Skeletal muscle tissue (tissue), 4 donors: ENCODE data around the gene PGAM5. TPM values are rescaled to one million over a fixed set of nuclear protein-coding genes. Genes with fewer than 3 reads are reported as not detected.

Source experiments
- H3K27ac ChIP-seq: one replicate; pipeline ENCODE4 v1.7.0; 2013; ENCODE audit warnings: mild to moderate bottlenecking, low read depth, low read length, inconsistent platforms
- H3K27me3 ChIP-seq, 3 donors: one replicate each; pipeline ENCODE4 v1.7.0; 2013; ENCODE audit warnings: low read length in 3 of 3; ENCODE audit not compliant: control insufficient read depth in 3 of 3, insufficient read depth in 3 of 3
- H3K36me3 ChIP-seq, 3 donors: one replicate each; pipeline ENCODE4 v1.7.0; 2013; ENCODE audit warnings: low read length in 3 of 3; ENCODE audit not compliant: control insufficient read depth in 3 of 3, insufficient read depth in 3 of 3
- H3K4me1 ChIP-seq, 3 donors: one replicate each; pipeline ENCODE4 v1.7.0; 2013; ENCODE audit warnings: low read length in 3 of 3, mild to moderate bottlenecking in 3 of 3; ENCODE audit not compliant: control insufficient read depth in 3 of 3, insufficient read depth in 3 of 3
- H3K4me3 ChIP-seq, 3 donors: one replicate each; pipeline ENCODE4 v1.7.0; 2013; ENCODE audit warnings: low read length in 3 of 3
- H3K9ac ChIP-seq, 3 donors: one replicate each; pipeline ENCODE4 v1.7.0; 2013; ENCODE audit warnings: low read length in 3 of 3, mild to moderate bottlenecking in 3 of 3, moderate library complexity in 2 of 3, low read depth in 1 of 3
- H3K9me3 ChIP-seq, 3 donors: one replicate each; pipeline ENCODE4 v1.7.0; 2013; ENCODE audit warnings: low read length in 3 of 3; ENCODE audit not compliant: control insufficient read depth in 3 of 3
- total RNA-seq: library from RNA; depleted of rRNA; stranded (reverse); fragments of >200 nt; gene quantifications from one replicate; pipeline ENCODE4 v1.2.3, GENCODE V29; 2014
- donor health status: Osteomylitis.

PGAM5 gene
- total RNA-seq, 1 donor from 2014 or later = 16.7 TPM

GRCh38 chr12:132703641-132704040 is 7.0 kb upstream of the PGAM5 start:
- Histone ChIP-seq H3K27me3 (no peaks in the 10 kb centered on the region), H3K4me3 (no peak overlapping the region), H3K36me3 (peaks cover 13 to 24% (median 24%) of the 10 kb centered on the region in 3 donors), H3K27ac (no peak overlapping the region), H3K4me1 (no peaks in the 10 kb centered on the region), H3K9me3 (no peaks in the 10 kb centered on the region), H3K9ac (no peak overlapping the region)

DNA sequence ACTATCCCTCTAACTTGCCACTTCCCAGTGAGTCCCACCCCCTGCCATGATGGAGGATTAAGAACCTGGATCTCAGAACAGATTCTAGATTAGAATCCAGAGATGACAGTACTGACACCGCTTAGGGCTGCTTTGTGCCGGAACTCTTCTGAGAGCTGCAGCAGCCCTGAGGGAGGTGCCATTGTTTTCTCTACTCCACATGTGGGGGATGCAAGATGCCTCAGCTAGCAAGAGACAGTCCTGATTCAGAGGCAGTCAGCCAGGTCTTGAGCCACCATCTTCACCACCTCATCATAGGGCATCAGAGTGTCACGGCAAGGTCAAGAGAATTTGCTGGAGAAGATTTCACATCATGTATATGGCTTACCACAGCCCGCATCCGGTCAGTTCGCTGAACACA is 3.4 kb upstream of the PGAM5 start:
- no peak overlapping the region for H3K27ac ChIP-seq
- peaks cover 8 to 16% (median 13%) of the 10 kb centered on the region in 3 donors for H3K36me3 ChIP-seq
- H3K27me3 ChIP-seq = no peaks in the 10 kb centered on the region
- H3K4me3 ChIP-seq = no peak overlapping the region
- no peaks in the 10 kb centered on the region for H3K9me3 ChIP-seq
- H3K4me1 ChIP-seq = peaks cover 10 to 15% (median 11%) of the 10 kb centered on the region in 3 donors
- H3K9ac ChIP-seq = no peak overlapping the region

DNA sequence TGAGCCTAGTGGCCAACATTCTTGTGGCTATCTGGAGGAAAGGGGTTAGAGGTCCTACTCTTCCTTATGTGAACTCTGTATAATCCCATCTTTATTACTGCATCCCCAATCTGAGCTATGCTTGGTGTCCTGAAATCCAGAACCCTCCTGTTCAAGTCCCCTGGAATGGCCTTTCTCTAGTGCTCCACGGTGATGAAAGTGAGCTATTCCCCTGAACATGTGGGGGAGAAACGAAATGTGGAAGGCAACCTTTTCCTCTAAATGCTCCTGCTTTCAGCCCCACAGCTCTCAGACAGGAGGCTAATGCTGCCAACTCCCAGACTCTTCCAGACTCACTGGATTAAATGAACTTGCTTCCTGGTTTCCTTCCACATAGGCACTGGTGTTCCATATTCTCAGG is 2.5 kb upstream of the PGAM5 start:
- no peaks in the 10 kb centered on the region for H3K9me3 ChIP-seq
- H3K27ac ChIP-seq = no peak overlapping the region
- H3K27me3 ChIP-seq = no peaks in the 10 kb centered on the region
- H3K4me1 ChIP-seq = peaks cover 10 to 15% (median 11%) of the 10 kb centered on the region in 3 donors
- no peak overlapping the region for H3K9ac ChIP-seq
- H3K4me3 ChIP-seq = no peak overlapping the region
- H3K36me3 ChIP-seq = peaks cover 8 to 16% (median 9%) of the 10 kb centered on the region in 3 donors

GRCh38 chr12:132710043-132710404 is 618 bp upstream of the PGAM5 start:
- H3K9me3 ChIP-seq = no peaks in the 10 kb centered on the region
- H3K4me1 ChIP-seq = peaks cover 10 to 15% (median 11%) of the 10 kb centered on the region in 3 donors
- peak overlapping the region; percentile 77 for H3K27ac ChIP-seq
- H3K36me3 ChIP-seq = peaks cover 3 to 9% (median 6%) of the 10 kb centered on the region in 3 donors
- H3K4me3 ChIP-seq = peak overlapping the region; percentile 74 to 91 (median 89)
- no peaks in the 10 kb centered on the region for H3K27me3 ChIP-seq
- H3K9ac ChIP-seq = peak overlapping the region; percentile 73 to 94 (median 91)

DNA sequence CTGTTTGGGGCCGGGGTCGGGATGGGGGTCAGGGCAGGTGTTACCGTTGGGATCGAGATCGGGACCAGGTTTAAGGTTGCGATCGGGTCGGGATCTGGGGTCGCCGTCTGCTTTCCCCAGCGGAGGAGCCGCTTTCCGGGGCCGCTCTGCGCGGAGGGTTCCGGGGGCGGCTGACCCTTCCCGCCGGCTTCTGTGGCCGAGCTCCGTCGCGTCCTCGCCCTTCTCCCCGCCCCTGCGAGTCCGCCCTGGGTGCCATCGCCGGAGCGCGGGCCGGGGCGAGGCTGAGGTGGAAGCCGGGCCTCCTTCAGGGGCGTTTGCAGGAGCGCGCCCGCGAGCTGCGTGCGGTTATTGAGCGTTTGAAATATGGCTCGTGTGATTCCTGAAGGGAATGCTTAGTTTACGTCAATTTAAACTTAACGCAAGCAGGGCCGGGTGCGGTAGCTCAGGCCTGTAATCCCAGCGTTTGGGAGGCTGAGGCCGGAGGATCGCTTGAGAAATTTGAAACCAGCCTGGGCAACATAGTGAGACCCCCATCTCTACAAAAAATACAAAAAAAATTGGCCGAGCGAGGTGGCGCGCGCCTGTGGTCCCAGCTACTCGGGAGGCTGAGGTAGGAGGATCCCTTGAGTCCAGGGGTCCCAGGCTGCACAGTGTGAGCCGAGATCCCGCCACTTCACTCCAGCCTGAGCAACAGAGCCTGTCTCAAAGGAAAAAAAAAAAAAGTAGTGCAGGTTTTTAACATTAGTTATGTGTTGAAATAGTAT is 620 bp downstream of the PGAM5 start:
- peak overlapping the region; percentile 74 to 91 (median 89) for H3K4me3 ChIP-seq
- no peaks in the 10 kb centered on the region for H3K27me3 ChIP-seq
- no peaks in the 10 kb centered on the region for H3K9me3 ChIP-seq
- no peak overlapping the region for H3K27ac ChIP-seq
- H3K4me1 ChIP-seq = peaks cover 10 to 15% (median 11%) of the 10 kb centered on the region in 3 donors
- peaks cover 7 to 10% (median 9%) of the 10 kb centered on the region in 3 donors for H3K36me3 ChIP-seq
- H3K9ac ChIP-seq = peak overlapping the region; percentile 74 to 91 (median 83)

DNA sequence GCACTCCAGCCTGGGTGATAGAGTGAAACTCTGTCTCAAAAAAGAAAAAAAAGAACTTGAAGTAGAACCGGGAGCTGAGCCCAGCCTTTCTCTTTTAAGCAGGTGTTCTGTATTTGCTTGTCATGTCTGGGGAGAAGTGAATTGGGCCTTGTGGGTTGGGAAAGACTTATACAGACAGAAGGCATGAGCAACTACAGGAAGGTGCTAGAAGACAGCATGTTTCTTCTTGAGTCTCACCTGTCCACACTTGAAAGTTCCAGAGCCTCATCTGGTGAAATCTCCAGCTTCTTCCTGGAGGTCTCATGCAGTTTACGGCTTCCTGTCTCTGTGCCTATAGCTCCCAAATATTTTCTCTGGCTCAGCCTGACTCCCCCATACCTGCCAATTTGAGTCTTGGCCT is 2.5 kb downstream of the PGAM5 start:
- Histone ChIP-seq H3K4me3 (no peak overlapping the region), H3K9me3 (no peaks in the 10 kb centered on the region), H3K27ac (no peak overlapping the region), H3K4me1 (peaks cover 10 to 15% (median 11%) of the 10 kb centered on the region in 3 donors), H3K9ac (no peak overlapping the region), H3K36me3 (peaks cover 16 to 22% (median 21%) of the 10 kb centered on the region in 3 donors), H3K27me3 (no peaks in the 10 kb centered on the region)

DNA sequence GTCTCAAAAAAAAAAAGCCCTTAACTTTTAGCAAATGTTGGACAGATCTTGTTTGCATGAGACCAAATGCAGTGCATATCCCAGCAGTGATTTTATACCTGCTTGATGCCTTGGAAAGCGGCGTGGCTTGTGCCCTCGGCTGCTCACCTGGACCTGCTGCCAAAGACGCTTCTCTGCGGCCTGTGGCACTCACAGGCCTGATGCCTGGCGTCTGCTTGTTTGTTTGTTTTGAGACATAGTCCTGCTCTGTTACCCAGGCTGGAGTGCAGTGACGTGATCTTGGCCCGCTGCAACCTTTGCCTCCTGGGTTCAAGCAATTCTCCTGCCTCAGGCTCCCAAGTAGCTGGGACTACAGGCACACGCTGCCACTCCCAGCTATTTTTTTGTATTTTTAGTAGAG is 5.2 kb downstream of the PGAM5 start:
- H3K4me3 ChIP-seq = no peak overlapping the region
- H3K9ac ChIP-seq = no peak overlapping the region
- H3K4me1 ChIP-seq = peaks cover 5 to 10% (median 7%) of the 10 kb centered on the region in 3 donors
- peaks cover 35 to 37% (median 37%) of the 10 kb centered on the region in 3 donors for H3K36me3 ChIP-seq
- H3K9me3 ChIP-seq = no peaks in the 10 kb centered on the region
- H3K27me3 ChIP-seq = no peaks in the 10 kb centered on the region
- no peak overlapping the region for H3K27ac ChIP-seq

DNA sequence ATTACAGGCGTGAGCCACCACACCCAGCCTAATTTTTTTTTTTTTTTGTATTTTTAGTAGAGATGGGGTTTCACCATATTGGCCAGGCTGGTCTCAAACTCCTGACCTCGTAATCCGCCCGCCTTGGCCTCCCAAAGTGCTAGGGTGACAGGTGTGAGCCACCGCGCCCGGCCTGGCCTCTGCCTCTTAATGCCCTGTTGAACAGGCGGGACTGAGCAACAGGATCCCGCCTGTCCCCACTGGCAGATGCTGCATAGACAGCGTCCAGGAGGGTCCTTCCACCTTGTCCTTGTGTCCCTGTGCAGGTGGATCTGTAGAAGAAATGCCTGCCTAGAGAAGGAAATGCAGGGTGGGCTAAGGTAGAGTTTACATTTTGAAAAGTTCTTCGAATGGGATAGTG is 5.7 kb downstream of the PGAM5 start:
- peaks cover 40 to 41% (median 41%) of the 10 kb centered on the region in 3 donors for H3K36me3 ChIP-seq
- peaks cover 4 to 6% (median 5%) of the 10 kb centered on the region in 3 donors for H3K4me1 ChIP-seq
- no peak overlapping the region for H3K27ac ChIP-seq
- H3K9ac ChIP-seq = no peak overlapping the region
- H3K27me3 ChIP-seq = no peaks in the 10 kb centered on the region
- no peak overlapping the region for H3K4me3 ChIP-seq
- no peaks in the 10 kb centered on the region for H3K9me3 ChIP-seq

DNA sequence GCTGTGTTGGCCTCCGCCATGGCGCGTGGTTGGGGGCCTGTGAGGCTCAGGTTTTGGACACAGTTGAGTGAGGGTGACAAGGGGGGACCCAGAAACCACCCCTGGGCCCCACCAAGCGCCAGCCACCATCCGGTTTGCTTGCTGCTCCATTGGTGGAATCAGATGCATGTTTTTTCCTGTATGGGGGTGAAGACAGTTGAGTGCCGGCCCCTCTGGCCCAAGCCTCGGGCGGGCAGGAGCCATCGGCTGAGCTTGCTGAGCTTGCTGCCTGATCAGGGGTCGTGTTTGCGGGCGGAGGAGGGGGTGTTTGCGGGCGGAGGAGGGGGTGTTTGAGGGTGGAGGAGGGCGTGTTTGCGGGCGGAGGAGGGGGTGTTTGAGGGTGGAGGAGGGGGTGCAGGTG is 6.4 kb downstream of the PGAM5 start:
- H3K4me1 ChIP-seq = no peaks in the 10 kb centered on the region
- H3K9ac ChIP-seq = no peak overlapping the region
- H3K4me3 ChIP-seq = no peak overlapping the region
- peaks cover 40 to 45% (median 43%) of the 10 kb centered on the region in 3 donors for H3K36me3 ChIP-seq
- no peak overlapping the region for H3K27ac ChIP-seq
- no peaks in the 10 kb centered on the region for H3K27me3 ChIP-seq
- no peaks in the 10 kb centered on the region for H3K9me3 ChIP-seq

DNA sequence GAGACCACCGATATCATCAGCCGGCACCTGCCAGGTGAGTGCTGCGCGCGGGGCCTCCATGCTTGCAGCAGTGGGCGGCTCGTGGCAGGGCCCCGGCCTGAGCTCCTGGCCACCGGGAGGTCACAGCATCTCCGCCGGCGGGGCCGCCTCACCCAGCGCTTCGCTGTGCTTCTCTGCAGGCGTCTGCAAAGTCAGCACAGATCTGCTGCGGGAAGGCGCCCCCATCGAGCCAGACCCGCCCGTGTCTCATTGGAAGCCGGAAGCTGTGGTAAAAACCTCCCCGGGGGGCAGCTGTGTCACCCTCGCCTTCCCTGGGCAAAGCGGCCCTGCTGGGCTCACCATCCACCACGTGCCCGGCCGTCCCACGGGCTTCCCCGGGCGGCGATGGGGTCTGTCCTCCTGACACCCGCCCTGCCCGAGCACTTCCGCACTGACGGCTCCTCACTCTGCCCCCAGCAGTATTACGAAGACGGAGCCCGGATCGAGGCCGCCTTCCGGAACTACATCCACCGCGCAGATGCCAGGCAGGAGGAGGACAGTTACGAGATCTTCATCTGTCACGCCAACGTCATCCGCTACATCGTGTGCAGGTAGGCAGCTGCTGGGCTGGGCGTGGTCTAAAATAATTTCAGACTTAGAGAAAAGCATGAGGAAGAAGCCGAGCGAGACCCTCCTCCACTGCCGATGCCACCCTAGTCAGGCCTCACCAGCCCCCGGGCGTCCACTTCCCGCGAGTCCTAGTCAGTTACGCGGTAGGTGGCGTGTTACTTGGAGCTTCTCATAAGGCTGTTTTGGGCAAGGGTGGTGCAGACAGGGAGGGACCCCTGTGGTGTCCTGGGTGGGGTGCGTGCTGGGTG is 7.1 kb downstream of the PGAM5 start:
- H3K4me1 ChIP-seq = no peaks in the 10 kb centered on the region
- no peaks in the 10 kb centered on the region for H3K9me3 ChIP-seq
- peaks cover 40 to 45% (median 43%) of the 10 kb centered on the region in 3 donors for H3K36me3 ChIP-seq
- no peak overlapping the region for H3K4me3 ChIP-seq
- no peak overlapping the region for H3K9ac ChIP-seq
- no peaks in the 10 kb centered on the region for H3K27me3 ChIP-seq
- no peak overlapping the region for H3K27ac ChIP-seq
